HG03457 (cell line): Measurements from ENCODE around the gene MRC1.

Experiments
- ATAC-seq: cut with Tn5 transposase; IDR thresholded peaks from one replicate; pipeline ENCODE4 v1.9.1; 2021; ENCODE audit warnings: moderate number of reproducible peaks; ENCODE audit not compliant: unreplicated experiment

MRC1 gene

DNA sequence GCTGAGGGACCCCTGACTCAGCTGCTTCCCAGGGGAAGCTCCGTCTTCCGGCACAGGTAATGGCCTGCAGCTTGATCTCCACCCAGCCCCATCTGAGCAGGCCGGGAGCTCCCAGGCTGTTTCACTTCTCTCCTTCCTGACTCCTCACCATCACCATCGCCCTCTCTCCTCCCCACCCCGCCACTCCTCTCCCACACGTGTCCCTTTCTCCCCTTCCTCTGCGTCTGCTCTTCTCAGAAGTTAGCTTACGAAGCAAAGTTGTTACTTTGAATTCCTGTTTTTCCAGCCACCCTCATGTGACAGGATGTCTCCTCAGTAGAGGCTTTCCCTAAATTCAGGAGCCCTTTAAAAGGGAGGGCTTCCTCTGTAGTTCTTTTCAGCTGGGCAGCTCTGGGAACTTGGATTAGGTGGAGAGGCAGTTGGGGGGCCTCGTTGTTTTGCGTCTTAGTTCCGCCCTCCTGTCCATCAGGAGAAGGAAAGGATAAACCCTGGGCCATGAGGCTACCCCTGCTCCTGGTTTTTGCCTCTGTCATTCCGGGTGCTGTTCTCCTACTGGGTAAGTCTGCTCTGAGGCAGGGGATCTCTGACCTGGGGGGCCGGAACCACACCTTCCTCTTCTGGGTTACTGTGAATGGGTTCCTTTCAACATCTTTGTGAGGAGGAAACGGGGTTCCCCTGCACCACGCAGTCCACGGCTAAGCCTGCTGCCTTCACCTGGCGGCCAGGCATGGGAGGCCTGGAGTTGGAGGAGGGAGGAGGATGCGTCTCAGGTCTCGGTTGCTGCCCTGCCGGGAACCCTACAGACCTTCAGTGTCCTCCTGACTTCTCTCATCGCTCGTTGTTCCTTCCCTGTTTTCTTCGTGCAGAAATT lies at the start of gene MRC1:
Gene MRC1 (plus strand): TSS at position 378 of the 871 bp plus-strand sequence. CDS start 118 bp downstream, at position 496.
- ATAC-seq = no peak

DNA sequence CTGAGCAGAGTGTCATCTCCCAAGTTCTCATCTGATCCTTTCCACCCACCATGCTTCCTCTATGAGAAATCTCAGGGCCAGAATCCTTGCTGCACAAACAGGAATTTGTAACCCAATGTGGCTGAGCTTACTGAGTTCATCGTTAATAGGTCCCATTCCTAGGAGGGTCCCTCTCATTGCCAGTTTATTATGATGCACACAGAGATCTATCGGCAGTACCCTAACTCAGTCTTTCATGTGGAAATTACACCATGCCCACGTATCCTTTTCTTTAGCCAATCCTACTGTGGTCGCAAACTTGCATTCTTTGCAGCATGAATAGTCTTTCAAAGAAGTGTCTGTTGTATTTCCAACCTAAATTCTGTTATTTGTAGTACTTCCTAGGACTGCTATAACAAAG lies 45.0 kb upstream of the MRC1 start:
- no peak for ATAC-seq

DNA sequence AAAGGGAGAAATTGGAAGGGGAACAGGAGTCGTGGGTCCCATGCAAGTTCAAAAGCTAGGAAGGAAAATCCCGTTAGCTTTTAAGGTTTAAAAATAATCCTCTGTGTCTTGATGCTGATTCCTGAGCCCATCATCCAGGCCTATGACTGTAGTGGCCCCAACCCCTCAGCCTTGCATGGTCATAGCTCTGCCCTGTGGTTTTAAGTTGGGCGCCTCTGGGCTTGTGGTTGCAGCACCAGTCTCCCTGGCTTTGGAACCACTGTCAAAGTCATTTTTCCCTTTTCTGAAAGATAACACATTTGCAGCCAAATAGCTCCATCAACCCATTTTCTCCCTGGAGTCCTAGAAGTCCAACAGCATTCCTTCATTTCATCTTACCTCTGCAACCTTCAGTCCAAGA lies 43.5 kb upstream of the MRC1 start:
- ATAC-seq = no peak

DNA sequence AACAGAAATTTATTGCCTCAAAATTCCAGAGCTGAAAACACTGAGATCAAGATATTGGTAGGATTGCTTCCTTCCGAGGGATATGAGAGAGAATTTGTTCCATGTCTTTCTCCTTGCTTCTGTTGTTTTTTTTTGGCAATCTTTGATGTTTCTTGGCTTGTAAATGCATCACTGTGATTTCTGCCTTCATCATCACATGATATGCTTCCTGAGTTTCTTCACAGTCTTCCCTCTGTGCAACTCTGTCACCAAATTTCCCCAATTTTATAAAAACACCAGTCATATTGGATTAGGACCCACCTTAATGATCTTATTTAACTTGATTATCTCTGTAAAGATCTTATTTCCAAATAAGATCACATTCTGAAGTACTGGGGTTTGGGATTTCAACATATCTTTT lies 42.4 kb upstream of the MRC1 start:
- ATAC-seq = no peak

DNA sequence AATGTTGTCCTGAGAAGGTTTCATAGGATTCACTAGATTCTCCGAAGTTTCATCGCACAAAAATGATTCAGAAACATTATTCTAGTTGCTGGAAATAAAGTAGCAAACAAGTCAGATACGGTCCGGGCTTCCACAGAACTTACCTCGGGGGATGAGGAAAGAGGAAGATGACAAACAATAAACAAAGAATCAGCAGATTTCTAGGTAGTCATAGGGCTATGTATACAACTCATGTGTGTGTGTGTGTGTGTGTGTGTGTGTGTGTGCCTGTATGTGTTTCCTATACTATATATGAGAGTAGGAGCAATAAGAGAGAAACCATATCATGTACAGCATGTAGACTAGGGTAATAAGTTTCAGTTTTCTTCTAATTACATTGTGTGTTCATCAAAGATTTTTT lies 40.7 kb upstream of the MRC1 start:
- ATAC-seq = no peak

DNA sequence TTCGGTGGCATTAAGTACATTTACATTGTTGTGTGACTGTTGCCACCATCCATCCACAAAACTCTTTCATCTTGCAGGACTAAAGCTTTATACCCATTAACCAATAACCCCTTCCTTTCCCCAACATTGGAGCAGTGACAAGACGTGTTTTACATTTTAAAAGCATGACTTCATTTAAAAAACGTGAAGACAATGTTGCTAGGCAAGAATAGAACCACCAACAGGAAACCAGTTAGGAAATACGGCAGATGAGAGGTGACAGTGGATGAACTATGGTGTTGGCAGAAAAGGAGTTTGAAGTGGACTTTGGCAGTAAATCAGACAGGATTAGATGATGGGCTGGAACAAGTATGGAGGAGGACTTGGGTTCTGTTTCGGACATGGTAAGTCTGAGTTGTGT lies 40.2 kb upstream of the MRC1 start:
- ATAC-seq = no peak

DNA sequence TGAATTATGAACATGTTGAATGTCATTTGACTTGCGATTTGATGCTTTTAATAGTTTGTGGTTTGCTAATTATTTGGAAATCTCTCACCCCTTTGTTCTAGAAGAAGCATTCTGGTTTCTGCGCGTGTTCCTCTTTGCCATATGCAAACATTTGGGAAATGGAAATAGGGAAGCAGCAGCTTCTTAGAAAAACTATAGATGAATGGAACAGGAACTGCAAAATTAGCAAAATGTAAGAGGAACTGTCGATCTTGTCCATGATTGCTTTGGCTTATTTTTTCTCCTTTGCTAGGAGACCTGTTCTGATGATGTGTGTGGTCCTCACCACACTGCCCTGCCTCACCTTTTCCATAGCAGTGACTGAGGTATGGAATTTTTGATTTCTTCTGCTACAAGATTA lies 38.1 kb upstream of the MRC1 start:
- no peak for ATAC-seq

DNA sequence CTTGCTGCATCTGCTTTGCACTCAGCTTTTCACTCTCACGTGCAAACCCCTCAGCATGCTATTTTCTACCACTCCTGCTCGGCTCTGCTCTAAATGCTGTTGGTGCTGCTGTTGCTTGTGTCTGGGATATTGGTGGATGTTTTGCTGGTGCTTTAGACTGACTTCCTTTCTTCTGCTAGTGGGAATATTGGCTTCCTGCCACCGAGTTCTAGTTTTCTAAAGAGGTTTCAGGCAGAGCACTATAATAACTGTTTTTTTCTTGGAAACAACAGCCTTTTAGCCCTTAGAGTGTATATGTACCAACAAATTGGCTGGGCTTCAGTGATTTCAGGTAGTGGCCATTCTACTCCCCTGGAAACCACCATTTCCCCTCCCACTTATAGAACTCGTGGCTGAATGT lies 29.4 kb upstream of the MRC1 start:
- no peak for ATAC-seq

DNA sequence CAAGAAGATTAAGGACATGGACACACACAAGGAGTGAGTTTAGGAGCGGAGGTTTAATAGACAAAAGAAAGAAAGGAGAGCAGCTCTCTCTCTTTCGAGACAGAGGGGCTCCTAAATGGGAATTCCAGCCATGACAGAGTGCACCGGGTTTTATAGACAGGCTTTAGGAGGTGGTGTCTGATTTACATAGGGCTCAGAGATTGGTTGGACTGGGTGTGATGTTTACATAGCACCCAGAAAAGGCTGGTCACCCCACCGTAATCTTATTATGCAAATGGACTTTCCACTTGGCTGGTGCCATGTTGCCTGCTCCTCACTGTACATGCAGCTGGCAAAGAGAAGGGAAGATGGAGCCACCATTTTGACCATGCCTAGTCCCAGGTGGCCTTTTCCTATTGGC lies 28.4 kb upstream of the MRC1 start:
- ATAC-seq = no peak

DNA sequence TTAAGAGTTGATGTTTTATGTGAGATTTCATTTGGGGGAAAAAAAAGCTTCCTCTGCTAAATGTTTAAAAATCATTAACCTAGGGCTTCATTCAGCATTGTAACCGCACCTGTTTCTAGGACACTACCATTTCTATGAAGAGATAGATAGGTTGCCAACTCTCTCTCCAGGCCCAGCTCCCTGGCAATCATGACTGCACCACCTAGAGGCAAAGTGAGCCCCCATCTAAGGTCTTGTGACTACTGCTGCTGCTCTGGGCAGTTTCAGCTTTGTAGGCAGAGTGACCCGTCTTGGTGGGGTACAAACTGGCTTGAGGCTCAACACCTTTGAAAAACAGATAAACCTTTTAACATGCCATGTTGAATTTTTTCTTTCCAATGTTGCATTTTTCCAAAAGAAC lies 27.3 kb upstream of the MRC1 start:
- ATAC-seq = no peak

DNA sequence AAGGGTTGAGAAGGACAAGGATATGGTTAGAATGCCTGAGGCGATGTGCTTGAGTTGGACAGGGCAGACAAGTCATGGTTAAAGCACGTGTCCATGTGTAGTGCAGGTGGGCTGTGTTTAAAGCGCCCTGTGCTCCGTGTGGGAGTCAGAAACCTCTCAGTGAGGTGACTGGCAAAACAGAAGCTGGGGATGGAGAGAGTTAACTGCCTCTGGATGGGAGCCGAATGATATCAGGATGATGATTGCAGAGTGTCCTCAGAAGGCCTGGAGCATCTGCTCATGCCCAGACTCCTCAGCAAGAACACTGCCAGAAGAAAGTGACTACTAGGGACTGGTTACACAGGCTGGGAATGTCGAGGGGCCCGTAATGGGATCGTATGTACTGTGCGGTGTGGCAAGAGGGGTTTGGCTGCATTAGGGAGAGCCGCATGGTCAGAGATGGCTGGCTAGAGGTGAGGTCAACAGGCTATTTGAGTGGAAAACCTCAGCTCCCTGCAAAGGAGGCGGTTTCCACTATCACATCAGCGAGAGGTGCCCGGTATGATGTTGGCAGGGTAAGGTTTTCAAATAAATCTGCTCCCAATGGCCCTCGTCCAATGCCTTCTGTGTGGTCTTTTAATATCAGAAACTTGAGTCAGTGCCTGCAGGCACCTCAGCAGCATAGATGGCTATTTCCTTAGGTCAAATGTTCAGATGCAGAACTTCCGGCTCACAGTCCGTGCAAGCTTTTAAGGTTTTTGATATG lies 26.1 kb upstream of the MRC1 start:
- ATAC-seq = no peak

DNA sequence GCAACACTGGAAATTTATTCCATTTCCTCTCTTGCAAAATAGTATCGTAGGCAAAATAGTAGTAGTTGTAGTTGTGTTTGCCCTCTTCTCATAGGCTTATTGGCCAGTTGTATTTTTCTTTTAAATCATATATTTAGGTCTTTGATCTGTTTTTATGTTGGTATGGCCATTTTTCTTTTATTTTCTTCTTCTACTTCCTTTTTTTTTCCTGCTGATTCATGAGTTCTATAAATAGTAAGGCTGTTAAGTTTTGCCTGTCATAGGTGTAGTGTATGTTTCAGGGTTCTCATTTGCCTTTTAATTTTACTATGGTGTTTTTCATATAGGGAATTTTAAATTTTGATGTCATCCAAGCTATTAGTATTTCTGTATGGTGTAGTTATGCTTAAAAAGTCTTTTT lies 25.4 kb upstream of the MRC1 start:
- no peak for ATAC-seq

DNA sequence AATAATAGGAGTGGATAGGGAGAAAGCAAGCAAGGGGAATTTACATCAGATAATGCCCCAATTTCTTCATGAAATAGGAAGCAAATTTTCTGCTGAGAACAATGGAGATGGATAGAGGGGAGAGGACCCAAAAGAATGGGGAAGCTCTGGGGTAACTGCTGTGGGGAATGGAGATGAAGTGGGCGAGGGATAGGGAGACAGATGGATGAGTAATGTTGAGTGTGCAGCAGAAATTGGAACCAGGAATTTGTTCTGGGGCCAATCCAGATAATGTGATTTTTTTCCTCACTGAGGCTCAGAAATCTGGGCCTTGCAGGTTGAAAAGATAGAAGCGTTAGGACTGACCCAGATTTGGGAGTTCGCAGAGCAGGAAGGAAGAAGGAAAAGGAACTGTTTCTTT lies 24.5 kb upstream of the MRC1 start:
- no peak for ATAC-seq

DNA sequence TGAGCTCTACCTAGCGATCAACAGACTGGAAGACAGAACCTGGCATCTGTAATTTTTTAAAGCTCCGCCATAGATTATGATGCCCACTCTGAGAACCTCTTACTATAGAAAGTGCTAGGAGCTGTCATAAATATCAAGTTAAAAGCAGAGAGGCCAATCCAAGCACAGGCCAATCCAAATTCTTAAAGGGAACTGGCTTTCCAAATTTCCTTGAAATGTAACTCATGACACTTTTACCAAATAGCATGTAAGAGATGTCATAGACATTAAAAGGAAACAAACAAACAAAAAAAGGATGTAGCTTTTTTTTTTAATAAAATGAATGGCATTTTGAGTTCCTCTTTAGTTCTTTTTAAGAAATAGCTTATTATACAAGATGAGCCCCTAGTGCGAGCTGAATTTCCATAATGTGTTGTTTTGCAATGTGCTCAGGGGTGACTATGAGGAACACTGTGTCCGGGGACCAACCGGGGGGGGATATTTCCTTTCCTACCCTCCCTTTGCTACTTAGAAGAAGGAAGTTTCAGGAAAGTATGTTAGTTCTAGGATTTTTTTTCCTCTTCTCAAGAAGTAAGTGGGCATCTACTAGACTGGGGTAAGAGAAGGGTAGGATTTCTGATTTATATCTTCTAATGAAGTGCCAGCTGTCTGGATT lies 23.7 kb upstream of the MRC1 start:
- no peak for ATAC-seq

DNA sequence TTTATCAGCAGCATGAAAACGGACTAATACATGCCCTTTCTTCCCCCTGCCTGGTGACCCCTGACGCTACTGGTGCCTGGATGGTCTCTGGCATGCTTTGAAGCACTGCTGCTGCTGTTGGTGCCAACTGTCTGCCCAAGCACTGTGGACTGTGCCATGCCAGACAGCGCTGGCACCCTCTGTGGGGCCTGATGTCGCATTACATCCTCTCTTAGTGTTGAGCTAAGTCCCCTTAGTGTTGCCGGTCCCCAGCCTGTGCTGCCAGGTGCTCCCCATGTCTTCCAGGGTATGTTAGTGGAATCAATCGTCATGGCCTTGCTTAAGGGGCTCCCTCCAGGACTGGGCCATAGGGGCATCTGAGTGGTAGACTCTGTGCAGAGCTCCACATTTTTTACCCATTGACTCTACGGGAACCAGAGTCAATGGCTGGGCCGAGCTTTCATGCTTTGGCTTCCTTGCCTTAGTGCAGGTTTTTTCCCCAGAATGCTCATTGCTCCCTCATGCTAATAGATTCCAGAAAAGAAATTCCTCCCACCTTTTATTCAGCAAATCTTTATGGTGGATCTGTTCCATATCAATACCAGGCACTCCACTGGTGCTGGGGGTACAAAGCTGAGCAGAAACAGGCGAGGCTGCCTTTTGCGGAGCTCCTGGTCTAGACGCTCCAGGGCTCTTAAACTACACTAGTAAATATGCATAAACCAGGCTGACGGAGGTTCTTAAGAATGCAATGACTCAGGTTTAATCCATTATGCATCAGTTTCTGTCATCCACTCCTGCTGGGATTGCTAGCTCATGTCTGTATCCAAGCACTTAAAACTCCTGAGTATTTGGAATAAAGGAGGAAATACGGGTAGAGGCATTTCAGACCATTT lies 21.8 kb upstream of the MRC1 start:
- no peak for ATAC-seq

DNA sequence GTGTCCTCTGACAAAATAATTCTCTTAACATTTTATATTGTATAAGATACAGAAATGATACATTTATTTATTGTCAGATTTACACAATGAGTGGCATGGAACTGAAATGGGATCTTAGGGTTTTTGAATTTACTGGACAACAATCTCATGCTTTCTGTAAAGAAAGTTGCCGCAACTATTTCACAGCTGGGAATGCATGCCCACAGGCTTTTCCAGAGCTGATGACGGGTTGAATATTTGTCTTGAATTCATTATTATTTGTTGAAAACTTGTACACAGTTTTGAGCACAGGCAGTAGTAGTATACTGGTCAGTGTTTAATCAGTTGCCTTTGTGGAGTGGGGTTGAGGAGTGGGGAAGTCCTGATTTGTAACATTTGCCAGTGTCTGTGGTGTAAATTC lies 20.5 kb upstream of the MRC1 start:
- ATAC-seq = no peak

DNA sequence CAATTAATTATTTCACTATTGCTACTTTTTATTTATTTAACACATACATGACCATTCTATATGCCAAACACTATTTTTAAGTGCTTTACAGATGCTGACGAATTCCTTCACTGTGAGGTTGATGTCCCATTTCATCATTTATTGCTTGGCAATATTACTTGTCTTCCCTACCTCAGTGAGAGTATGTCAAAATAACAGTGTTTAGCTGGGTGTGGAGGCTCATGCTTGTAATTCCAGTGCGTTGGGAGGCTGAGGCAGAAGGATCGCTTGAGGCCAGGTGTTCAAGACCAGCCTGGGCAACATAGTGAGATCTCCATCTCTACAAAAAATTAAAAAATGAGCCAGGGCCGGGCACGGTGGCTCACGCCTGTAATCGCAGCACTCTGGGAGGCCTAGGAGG lies 19.8 kb upstream of the MRC1 start:
- no peak for ATAC-seq

DNA sequence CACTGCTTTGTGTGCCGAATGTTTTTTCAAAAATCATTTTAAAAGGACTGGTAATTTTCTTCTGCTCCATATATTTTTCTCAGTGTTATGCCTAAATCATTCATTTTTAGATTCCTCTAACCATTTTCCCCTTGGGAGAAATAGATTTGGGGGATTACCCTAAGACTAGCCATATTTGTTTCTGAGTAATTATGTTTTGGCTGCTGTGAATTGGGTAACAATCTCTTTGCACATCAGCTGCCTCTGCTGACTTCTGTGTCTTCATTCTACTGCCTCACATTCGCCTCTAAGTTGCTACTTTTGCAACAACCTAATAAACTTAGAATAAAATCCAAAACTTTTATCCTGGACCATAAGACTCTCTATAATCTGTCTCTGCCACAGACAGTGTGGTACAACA lies 18.5 kb upstream of the MRC1 start:
- no peak for ATAC-seq

DNA sequence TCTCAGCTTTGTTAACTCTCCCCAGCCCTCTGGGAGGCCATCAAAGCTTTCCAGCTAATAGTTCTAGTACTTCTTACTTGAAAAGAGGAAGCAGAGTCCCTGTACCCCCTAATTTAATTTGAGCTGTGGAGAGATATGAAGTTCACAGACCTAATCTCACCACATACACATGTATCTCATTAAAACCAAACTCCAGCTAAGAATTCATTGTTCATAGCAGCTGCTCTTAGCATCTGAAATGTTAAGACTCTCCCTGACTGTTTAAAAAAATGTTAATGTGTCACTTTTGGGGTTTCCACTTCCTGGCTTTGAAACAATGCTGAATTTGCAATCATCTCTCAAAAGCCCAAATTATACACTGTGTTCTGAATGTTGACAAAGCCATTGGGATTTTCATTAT lies 16.2 kb upstream of the MRC1 start:
- ATAC-seq = no peak

DNA sequence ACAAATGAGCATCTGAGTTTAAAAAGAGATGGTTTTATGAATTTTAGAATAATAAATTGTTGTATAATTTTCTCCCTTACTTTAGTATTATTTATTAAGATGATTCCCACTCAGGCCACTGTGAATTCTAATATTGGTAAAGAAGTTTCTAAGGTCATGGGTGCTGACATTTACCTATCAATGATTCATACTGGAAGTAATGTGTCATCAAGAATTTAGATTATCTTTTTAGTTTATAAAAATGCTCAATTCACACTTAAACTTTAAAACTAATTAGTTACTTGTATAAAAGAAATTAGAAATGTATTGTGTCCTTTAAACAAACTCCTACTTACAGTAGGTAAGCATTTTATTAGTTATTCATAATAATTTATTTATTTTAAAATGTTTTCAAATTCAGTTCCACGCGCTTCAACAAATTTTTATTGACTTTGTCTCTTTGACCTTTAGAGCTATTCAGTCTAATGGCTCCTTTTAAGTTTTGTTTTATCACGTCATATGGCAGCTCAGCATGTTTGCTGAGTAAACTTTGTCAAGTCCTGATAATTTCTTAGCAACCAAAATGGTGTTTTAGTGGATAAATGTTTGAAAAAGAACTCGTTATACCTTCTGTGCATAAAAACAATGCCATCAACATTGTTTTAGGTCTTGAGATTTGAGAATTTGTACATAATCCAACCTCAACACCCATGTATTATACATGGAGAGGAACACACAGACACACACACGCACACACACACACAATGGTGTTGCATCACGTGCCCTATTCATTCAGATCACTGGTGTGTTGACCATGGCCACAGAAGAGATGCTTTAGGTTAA lies 15.1 kb upstream of the MRC1 start:
- ATAC-seq = no peak
